CD4-positive, alpha-beta T cell treated with Interleukin-1 beta for 1 hour (primary cell): ENCODE measurements around the gene MRPS33.
"Not testable (repeated sequence)": the region's sequence is repeated elsewhere in the genome, so short reads cannot be mapped to it uniquely, and the experiment has no call there.

ENCODE experiments used
- DNase-seq, 2 donors: peaks; one replicate each; pipeline ENCODE4 v3.0.0-alpha.2; 2020 to 2022

Gene MRPS33

GRCh38 chr7:141014524-141015395 is at the start of gene MRPS33:
MRPS33 (minus strand) TSS chr7:141014952; CDS start chr7:141010633, 4,319 bp downstream.
- DNase-seq, result peak; percentile 96 to 97

DNA sequence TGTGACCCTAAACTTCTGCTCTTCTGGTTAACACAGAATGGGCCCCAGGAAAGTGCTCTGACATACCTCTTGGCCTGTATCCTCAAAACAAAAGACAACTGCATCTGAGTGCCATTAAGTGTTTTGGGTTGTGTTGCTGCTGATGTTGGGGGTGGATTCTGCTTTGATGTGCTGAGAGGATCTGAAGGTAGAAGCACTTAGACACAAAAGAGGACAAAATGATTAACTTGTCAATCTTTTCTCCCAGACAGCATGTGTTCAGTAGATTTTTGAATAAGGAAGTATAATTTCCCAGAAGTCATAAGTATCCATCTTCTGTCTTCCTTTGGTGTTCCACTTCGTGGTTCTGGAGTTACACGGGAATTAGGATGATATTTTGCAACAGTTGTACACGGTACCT is 43.0 kb upstream of the MRPS33 start:
- DNase-seq, result no peak

DNA sequence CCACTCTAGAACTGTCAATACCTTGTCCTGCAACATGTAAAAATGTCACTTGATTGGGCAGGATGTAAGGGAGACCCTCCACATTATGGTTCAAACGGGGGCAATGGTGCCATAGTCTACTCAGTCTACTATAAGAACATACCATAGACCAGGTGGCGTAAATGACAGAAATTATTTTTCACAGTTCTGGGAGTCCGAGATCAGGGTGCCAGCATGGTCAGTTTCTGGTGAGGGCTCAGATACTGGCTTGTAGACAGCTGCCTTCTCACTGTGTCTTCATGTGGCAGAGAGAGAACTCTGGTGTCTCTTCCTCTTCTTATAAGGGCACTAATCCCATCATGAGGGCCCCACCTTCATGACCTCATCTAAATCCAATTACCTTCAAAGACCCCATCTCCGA is 40.4 kb upstream of the MRPS33 start:
- DNase-seq, result no peak

DNA sequence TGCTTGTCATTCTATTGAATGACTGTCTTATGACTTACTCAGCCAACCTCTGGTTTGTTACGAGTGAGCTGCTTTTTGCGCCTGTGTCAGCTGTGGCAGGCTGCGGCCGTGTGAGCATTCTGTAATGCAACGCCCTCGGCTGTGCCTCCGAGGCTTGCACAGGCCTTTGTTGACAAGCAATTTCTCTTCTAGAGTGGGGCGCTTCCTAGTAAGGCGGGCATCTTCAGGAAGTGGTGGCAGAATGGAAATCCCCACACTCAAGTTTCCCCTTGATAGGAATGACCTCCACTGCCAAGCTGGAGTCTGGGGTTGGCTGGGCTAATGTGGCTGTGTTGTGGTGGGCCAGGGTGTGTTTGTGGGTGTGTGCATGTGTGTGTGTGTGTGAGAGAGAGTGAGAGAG is 38.9 kb upstream of the MRPS33 start:
- peak; percentile 56 to 77 for DNase-seq

GRCh38 chr7:141045842-141046620 is 31.3 kb upstream of the MRPS33 start:
- no peak for DNase-seq

DNA sequence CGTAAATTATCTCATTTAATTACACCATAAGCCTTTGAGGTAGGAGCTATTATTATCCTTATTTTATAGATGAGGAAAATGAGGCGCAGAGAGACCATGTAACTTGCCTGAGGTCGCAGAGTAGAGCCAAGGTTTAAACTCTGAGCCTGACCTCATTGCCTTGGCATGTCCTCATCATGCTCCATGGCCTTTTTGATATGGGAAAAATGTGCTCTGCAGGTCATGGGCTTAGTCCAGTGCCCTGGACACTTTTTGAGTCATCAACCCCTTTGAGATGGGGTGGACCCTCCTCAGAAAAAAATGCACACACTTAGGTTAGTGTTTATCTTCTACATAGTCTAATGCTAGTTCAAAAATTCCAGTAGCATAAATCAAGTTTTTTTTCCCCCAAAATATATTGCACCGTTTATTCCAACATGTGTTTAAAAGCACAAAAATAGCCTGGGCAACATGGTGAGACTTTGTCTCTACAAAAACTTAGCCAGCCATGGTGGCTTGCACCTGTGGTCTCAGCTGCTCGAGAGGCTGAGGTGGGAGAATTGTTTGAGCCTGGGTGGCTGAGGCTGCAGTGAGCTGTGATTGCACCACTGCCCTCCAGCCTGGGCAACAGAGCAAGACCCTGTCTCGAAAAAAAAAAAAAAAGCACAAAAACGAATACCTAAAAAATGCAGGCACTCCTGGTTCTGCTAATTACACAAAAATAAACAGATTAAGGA is 30.5 kb upstream of the MRPS33 start:
- DNase-seq, result no peak

GRCh38 chr7:141043616-141044015 is 28.9 kb upstream of the MRPS33 start:
- DNase-seq, result no peak

- no peak for DNase-seq
These were observed 27.8 kb upstream of the MRPS33 start for GRCh38 chr7:141042222-141043193.

DNA sequence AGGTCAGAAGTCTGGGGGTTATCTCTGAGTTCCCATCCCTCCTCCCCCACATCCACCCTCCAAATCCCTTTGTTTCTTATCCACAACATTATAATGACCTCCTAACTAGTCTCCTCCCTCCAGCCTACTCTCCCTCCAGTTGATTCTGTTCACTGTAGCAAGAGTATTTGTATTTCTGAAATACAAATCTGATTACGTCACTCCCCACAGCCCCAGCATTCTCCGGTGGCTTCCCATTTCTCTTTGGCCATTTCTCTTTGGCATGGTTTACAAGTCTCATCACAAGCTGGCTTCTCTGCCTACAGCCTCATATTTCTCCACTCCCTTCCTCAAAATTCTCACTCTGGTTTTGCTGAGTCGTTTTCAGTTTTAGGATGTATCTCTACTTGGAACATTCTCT is 24.6 kb upstream of the MRPS33 start:
- no peak for DNase-seq

- DNase-seq, result not testable (repeated sequence)
These were observed 23.3 kb upstream of the MRPS33 start for GRCh38 chr7:141038100-141038499.

- not testable (repeated sequence) for DNase-seq
These were observed 18.0 kb upstream of the MRPS33 start for GRCh38 chr7:141032539-141033323.

DNA sequence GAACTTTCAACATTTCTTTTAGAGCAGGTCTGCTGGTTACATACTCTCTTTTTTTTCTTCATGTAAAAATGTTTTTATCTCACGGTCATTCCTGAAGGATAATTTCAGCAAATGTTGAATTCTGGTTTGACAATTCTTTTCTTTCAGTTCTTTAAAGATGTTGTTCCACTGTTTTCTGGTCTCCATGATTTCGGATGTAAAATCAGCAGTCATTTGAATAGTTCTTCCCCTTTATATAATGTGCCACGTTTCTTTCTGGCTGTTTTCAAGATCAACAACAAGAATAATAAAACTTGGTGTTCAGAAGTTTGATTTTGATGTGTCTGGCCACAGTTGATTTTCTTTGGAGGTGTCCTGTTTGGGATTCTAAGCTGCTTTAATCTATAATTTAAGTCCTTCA is 14.0 kb upstream of the MRPS33 start:
- DNase-seq, result no peak

GRCh38 chr7:141027043-141027442 is 12.3 kb upstream of the MRPS33 start:
- DNase-seq, result no peak

- DNase-seq, result no peak
These were observed 9.9 kb upstream of the MRPS33 start for GRCh38 chr7:141024668-141025067.

- peak in 1 of 2 donors; percentile 10 for DNase-seq
These were observed 8.5 kb upstream of the MRPS33 start for GRCh38 chr7:141023295-141023694.

GRCh38 chr7:141017555-141017954 is 2.8 kb upstream of the MRPS33 start:
- no peak for DNase-seq

- no peak for DNase-seq
These were observed 1.6 kb upstream of the MRPS33 start for GRCh38 chr7:141016349-141016748.

DNA sequence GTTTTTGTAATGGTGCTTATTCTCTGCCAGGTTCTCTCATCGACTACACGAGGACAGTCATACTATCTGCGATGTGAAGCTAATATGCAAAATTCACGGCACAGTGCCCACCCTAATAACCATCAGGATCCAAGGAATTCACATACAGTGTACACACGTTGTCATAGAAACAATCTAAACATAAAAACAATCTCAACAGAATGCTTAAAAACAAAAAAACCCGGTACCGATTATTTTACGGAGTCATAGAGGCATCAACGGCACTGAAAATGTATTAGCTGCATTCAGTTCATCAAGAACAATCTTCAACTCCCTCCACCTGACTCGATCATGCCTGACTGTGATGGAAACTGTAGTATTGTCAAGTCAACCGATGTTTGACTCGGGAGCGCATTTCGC is 628 bp downstream of the MRPS33 start:
- DNase-seq, result peak in 1 of 2 donors; percentile 8

DNA sequence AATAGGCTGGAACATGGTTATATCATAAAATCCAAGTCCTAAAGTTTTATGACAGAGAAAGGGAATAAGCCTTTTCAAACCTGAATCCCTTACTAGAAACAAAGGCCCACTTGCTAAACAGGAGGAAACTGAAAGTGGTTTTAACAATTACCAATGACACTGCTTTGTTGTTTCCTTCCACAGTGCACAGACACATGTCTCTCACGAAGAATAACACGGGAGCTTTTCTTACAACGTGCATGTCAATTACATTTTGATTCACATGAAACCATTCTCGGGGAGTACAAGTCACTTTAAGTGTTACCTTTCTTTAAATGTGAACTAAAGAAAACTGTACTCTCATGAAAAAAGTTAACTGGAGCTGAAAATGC is 1.4 kb downstream of the MRPS33 start:
- peak in 1 of 2 donors; percentile 27 for DNase-seq

- no peak for DNase-seq
These were observed 1.9 kb downstream of the MRPS33 start for GRCh38 chr7:141012696-141013344.
